Caco-2 (cell line): ENCODE results near the gene HHIPL1. TPM values are rescaled to one million over a fixed set of nuclear protein-coding genes. Genes with fewer than 3 reads are reported as not detected.

Experiments
- BruUV-seq: library from RNA; stranded (reverse); fragments of 400-500 nt; replicated peaks from 2 replicates; lab custom pipeline; 2021; lab: Mats Ljungman, UMichigan
- CTCF ChIA-PET: fragments of 300-600 bp; sonication (Branson Sonifier 250); formaldehyde crosslinking; loops from one replicate; lab custom pipeline; 2022; ENCODE audit warnings: antibody characterized with exemption; lab: Charles Lee
- POLR2A ChIA-PET: fragments of 300-600 bp; sonication (Branson Sonifier 250); formaldehyde crosslinking; loops from one replicate; lab custom pipeline; 2022; ENCODE audit warnings: antibody characterized with exemption; lab: Charles Lee
- DNase-seq, 2 experiments: peaks; one replicate each; pipeline versions ENCODE4 v3.0.0 to v3.0.0-alpha.2; 2020 to 2022
- H3K27me3 ChIP-seq: replicated peaks from 2 replicates; pipeline ENCODE4 v1.6.0; 2011; ENCODE audit warnings: low read length; ENCODE audit not compliant: control insufficient read depth, insufficient read depth
- H3K36me3 ChIP-seq: 2 replicates; pipeline ENCODE4 v1.5.1; 2011; ENCODE audit warnings: low read length; ENCODE audit not compliant: control insufficient read depth, insufficient read depth
- H3K4me1 ChIP-seq: fragments of 250-450 bp; sonication (Bioruptor Pico); 2 replicates; pipeline ENCODE4 v1.5.1; 2020; ENCODE audit warnings: mild to moderate bottlenecking
- H3K4me3 ChIP-seq: 2 replicates; pipeline ENCODE4 v1.5.1; 2011; ENCODE audit warnings: low read depth, mild to moderate bottlenecking, control low read depth, low read length
- H3K9me3 ChIP-seq: fragments of 250-450 bp; sonication (Bioruptor Pico); 2 replicates; pipeline ENCODE4 v1.5.1; 2020; ENCODE audit warnings: mild to moderate bottlenecking, moderate library complexity
- H3K27ac Mint-ChIP-seq: one replicate; pipeline ENCODE4 v1.8.0; 2022; ENCODE audit warnings: mixed read lengths; ENCODE audit not compliant: unreplicated experiment
- H3K27me3 Mint-ChIP-seq: one replicate; pipeline ENCODE4 v1.8.0; 2022; ENCODE audit warnings: mixed read lengths; ENCODE audit not compliant: insufficient read depth, unreplicated experiment
- H3K36me3 Mint-ChIP-seq: one replicate; pipeline ENCODE4 v1.8.0; 2022; ENCODE audit warnings: mild to moderate bottlenecking, mixed read lengths; ENCODE audit not compliant: insufficient read depth, unreplicated experiment
- H3K4me1 Mint-ChIP-seq: one replicate; pipeline ENCODE4 v1.8.0; 2022; ENCODE audit warnings: low read depth, mixed read lengths; ENCODE audit not compliant: unreplicated experiment
- H3K4me3 Mint-ChIP-seq: one replicate; pipeline ENCODE4 v1.8.0; 2022; ENCODE audit warnings: mild to moderate bottlenecking, moderate library complexity, mixed read lengths; ENCODE audit not compliant: unreplicated experiment
- H3K9me3 Mint-ChIP-seq: one replicate; pipeline ENCODE4 v1.8.0; 2022; ENCODE audit warnings: mixed read lengths; ENCODE audit not compliant: unreplicated experiment
- CTCF ChIP-seq, 2 experiments: fragments of 200-600 bp in 1 of 2; IDR thresholded peaks; 1 replicate in 1 of 2; 2 replicates in 1 of 2; pipeline versions ENCODE4 v1.5.1 to v1.8.0; 2011 to 2022; ENCODE audit warnings: antibody characterized with exemption in 1 of 2, control low read depth in 1 of 2, inconsistent platforms in 1 of 2, low read depth in 1 of 2, low read length in 1 of 2, mild to moderate bottlenecking in 1 of 2, moderate library complexity in 1 of 2; ENCODE audit not compliant: insufficient read depth in 1 of 2, severe bottlenecking in 1 of 2, unreplicated experiment in 1 of 2
- intact Hi-C: fragments of 100-400 bp; cut with micrococcal nuclease; formaldehyde crosslinking; loops from one replicate; pipeline ENCODE4 v1.10.0; 2022; ENCODE audit not compliant: unreplicated experiment
- total RNA-seq: library from RNA; stranded (reverse); gene quantifications from 2 replicates; pipeline ENCODE4 v1.2.3, GENCODE V29; 2022

Gene HHIPL1
- total RNA-seq, 1 experiment from 2014 or later, result 2.9 TPM

- no peak for TF ChIP-seq CTCF (IDR thresholded peaks at IDR 0.05; ENCODE audit: insufficient read depth in 1 of 2, low read depth in 1 of 2, low read length in 1 of 2, severe bottlenecking in 1 of 2, unreplicated experiment in 1 of 2)
- no peaks in the 10 kb centered on the region for H3K27me3 Mint-ChIP-seq
- Histone ChIP-seq H3K9me3 (no peaks in the 10 kb centered on the region), H3K4me3 (no peak overlapping the region), H3K4me1 (peaks cover 6% of the 10 kb centered on the region; the same call in 1 of the 2 replicates), H3K36me3 (no peaks in the 10 kb centered on the region), H3K27me3 (no peaks in the 10 kb centered on the region)
- no peak overlapping the region for H3K27ac Mint-ChIP-seq
- POLR2A ChIA-PET, result no interaction called here
- no peak for DNase-seq
- H3K4me1 Mint-ChIP-seq, result no peaks in the 10 kb centered on the region
- intact Hi-C loops, result no loop called here
- no TSS peak for BruUV-seq
- no peaks in the 10 kb centered on the region for H3K9me3 Mint-ChIP-seq
- H3K36me3 Mint-ChIP-seq, result peaks cover 5% of the 10 kb centered on the region
- no peak overlapping the region for H3K4me3 Mint-ChIP-seq
- CTCF ChIA-PET, result no interaction called here
These were observed 3.3 kb downstream of the HHIPL1 start for GRCh38 chr14:99648027-99648784.

- no peak overlapping the region for H3K27ac Mint-ChIP-seq
- no TSS peak for BruUV-seq
- no peak for DNase-seq
- H3K36me3 Mint-ChIP-seq, result peaks cover 5% of the 10 kb centered on the region
- CTCF ChIA-PET, result no interaction called here
- no peaks in the 10 kb centered on the region for H3K27me3 Mint-ChIP-seq
- no peak for TF ChIP-seq CTCF (IDR thresholded peaks at IDR 0.05; ENCODE audit: insufficient read depth in 1 of 2, low read depth in 1 of 2, low read length in 1 of 2, severe bottlenecking in 1 of 2, unreplicated experiment in 1 of 2)
- POLR2A ChIA-PET, result no interaction called here
- H3K9me3 ChIP-seq, result no peaks in the 10 kb centered on the region
- no peak overlapping the region for H3K4me3 ChIP-seq
- peaks cover 6% of the 10 kb centered on the region; the same call in 1 of the 2 replicates for H3K4me1 ChIP-seq
- no peaks in the 10 kb centered on the region for H3K27me3 ChIP-seq
- no peaks in the 10 kb centered on the region for H3K4me1 Mint-ChIP-seq
- intact Hi-C loops, result no loop called here
- no peaks in the 10 kb centered on the region for H3K36me3 ChIP-seq
- no peaks in the 10 kb centered on the region for H3K9me3 Mint-ChIP-seq
- H3K4me3 Mint-ChIP-seq, result no peak overlapping the region
These were observed 4.3 kb downstream of the HHIPL1 start for GRCh38 chr14:99649219-99649618.

GRCh38 chr14:99649643-99650042, 4.7 kb downstream of the HHIPL1 start:
- DNase-seq, result no peak
- Histone ChIP-seq H3K27me3 (no peaks in the 10 kb centered on the region), H3K4me1 (peaks cover 6% of the 10 kb centered on the region; the same call in 1 of the 2 replicates), H3K36me3 (no peaks in the 10 kb centered on the region), H3K4me3 (no peak overlapping the region), H3K9me3 (no peaks in the 10 kb centered on the region)
- intact Hi-C loops, result no loop called here
- ChIA-PET POLR2A (no interaction called here), CTCF (no interaction called here)
- no peak for TF ChIP-seq CTCF (IDR thresholded peaks at IDR 0.05; ENCODE audit: insufficient read depth in 1 of 2, low read depth in 1 of 2, low read length in 1 of 2, severe bottlenecking in 1 of 2, unreplicated experiment in 1 of 2)
- BruUV-seq, result no TSS peak
- Mint-ChIP-seq H3K4me3 (no peak overlapping the region), H3K36me3 (peaks cover 5% of the 10 kb centered on the region), H3K27ac (no peak overlapping the region), H3K4me1 (no peaks in the 10 kb centered on the region), H3K9me3 (no peaks in the 10 kb centered on the region), H3K27me3 (no peaks in the 10 kb centered on the region)
